ENCODE results near the gene JMJD1C.
"Not testable (repeated sequence)": the region's sequence is repeated elsewhere in the genome, so short reads cannot be mapped to it uniquely, and the experiment has no call there.

Gene JMJD1C

DNA sequence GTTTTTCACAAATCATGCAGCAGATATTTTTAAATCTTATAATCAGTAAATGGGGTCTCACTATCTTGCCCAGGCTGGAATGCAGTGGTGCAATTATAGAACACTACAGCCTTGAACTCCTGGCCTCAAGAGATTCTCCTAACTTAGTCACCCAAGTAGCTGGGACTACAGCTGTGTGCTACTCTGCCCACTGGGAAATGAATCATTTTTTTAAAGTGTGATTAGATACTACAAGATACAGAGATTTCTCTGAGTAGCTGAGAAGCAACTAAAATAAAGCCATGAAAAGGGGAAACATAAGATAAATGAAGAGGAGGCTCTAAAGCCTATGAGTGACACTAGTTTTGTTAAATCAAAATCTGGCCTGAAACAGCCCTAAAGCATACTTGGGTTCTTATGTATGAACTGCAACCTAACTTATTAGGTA, 119.7 kb downstream of the JMJD1C start:
- TF ChIP-seq, protein P1, sequence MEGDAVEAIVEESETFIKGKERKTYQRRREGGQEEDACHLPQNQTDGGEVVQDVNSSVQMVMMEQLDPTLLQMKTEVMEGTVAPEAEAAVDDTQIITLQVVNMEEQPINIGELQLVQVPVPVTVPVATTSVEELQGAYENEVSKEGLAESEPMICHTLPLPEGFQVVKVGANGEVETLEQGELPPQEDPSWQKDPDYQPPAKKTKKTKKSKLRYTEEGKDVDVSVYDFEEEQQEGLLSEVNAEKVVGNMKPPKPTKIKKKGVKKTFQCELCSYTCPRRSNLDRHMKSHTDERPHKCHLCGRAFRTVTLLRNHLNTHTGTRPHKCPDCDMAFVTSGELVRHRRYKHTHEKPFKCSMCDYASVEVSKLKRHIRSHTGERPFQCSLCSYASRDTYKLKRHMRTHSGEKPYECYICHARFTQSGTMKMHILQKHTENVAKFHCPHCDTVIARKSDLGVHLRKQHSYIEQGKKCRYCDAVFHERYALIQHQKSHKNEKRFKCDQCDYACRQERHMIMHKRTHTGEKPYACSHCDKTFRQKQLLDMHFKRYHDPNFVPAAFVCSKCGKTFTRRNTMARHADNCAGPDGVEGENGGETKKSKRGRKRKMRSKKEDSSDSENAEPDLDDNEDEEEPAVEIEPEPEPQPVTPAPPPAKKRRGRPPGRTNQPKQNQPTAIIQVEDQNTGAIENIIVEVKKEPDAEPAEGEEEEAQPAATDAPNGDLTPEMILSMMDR (IDR thresholded peaks at IDR 0.05) = no peak
- DNase-seq (ENCODE audit: low spot score) = no peak
- no peak overlapping the region for H3K4me3 ChIP-seq
- no peak overlapping the region for H3K27ac ChIP-seq

DNA sequence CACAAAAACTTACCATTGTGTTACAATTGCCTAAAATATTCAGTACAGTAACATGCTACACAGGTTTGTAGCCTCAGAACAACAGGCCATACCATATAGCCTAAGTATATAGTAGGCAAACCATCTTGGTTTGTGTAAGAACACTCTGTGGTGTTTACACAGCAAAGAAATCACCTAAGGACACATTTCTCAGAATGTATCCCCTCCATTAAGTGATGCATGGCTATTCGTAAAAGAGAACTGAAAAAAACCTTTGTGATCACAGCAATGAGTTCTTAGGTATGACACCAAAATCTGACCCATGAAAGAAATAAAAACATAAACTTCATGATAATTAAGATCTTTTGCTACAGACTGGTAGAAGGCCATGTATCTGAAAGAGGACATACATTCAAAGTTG, 121.5 kb downstream of the JMJD1C start:
- Histone ChIP-seq H3K4me3 (no peak overlapping the region), H3K27ac (no peak overlapping the region)
- TF ChIP-seq, protein P1 (IDR thresholded peaks at IDR 0.05) = no peak
- DNase-seq (ENCODE audit: low spot score) = no peak

DNA sequence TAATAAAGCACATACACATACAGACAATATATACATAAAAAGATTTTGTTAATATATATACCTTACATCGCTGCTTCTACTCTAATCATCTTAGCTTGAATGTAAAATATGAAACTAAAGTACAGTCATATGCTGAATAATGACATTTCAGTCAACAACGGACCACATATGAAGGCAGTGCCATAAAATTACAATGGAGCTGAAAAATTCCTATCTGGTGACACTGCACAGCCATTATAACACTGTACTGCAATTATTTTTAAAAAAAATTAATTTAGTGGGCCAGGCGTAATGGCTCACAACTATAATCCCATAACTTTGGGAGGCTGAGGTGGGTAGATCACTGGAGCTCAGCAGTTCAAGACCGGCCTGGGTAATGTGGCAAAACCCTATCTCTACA, 122.3 kb downstream of the JMJD1C start:
- TF ChIP-seq, protein P1 (IDR thresholded peaks at IDR 0.05) = no peak
- DNase-seq (ENCODE audit: low spot score) = no peak
- Histone ChIP-seq H3K4me3 (no peak overlapping the region), H3K27ac (no peak overlapping the region)

DNA sequence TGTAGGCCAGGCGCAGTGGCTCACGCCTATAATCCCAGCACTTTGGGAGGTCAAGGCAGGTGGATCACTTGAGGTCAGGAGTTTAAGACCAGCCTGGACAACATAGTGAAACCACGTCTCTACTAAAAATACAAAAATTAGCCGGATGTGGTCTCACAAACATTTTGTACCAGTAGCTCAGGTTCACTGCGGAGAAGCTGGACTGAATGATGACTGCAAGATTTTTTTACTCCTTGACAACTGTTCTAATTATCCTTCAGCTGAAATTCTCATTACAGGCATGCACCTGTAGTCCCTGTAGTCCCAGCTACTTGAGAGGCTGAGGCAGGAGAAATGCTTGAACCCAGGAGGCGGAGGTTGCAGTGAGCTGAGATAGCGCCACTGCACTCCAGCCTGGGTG, 126.1 kb downstream of the JMJD1C start:
- not testable (repeated sequence) for H3K4me3 ChIP-seq, H3K27ac ChIP-seq

DNA sequence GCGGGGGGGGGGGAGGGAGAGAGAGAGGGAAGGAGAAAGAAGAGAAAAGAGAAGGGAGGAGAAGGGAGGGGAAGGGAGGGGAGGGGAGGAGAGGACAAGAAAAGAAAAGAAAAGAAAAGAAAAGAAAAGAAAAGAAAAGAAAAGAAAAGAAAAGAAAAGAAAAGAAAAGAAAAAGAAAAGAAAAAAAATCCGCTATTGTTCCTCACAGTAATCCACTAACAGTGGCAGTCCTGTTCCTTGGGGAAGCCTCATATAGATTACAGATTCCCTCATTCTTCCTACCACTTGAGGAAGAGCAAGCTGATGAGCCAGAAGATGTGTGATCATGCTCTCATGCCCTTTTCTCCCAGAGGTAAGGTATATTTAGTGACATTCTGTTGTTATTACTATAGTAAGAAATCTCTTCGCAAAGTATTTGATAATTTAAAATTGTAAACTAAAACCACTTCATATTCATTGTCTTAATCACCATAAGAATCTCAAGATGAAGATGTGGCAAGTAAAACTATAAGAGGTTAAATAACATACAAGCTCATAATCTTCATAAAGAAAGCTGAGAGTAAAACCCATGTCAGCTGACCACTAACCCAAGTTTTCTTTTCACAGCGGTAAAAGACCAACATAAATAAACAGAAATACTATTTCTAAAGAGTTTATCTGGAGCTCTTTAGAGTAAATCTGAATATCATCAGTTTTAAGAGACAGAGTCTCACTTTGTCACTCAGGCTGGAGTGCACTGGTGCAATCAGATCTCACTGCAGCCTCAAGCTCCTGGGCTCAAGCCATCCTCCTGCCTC, 128.1 kb downstream of the JMJD1C start:
- H3K27ac ChIP-seq = no peak overlapping the region
- no peak for DNase-seq (ENCODE audit: low spot score)
- H3K4me3 ChIP-seq = no peak overlapping the region
- TF ChIP-seq, protein P1 (IDR thresholded peaks at IDR 0.05) = no peak

More for the DNA sequence above, 126.1 kb downstream of the JMJD1C start:
- not testable (repeated sequence) for DNase-seq (ENCODE audit: low spot score)

DNA sequence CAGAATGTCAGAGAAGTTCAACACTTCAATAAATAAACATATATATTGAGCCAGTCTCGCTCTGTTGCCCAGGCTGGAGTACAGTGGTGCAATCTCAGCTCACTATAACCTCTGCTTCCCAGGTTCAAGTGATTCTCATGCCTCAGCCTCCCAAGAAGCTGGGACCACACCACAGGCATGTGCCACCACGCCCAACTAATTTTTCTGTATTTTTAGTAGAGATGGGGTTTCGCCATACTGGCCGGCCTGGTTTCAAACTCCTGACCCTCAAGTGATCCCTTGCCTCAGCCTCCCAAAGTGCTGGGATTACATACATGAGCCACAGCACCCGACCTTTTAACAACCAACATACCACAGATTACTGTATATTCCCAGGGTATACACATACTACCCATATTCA, 134.2 kb downstream of the JMJD1C start:
- no peak overlapping the region for H3K27ac ChIP-seq
- no peak for DNase-seq (ENCODE audit: low spot score)
- TF ChIP-seq, protein P1 (IDR thresholded peaks at IDR 0.05) = no peak
- H3K4me3 ChIP-seq = no peak overlapping the region

DNA sequence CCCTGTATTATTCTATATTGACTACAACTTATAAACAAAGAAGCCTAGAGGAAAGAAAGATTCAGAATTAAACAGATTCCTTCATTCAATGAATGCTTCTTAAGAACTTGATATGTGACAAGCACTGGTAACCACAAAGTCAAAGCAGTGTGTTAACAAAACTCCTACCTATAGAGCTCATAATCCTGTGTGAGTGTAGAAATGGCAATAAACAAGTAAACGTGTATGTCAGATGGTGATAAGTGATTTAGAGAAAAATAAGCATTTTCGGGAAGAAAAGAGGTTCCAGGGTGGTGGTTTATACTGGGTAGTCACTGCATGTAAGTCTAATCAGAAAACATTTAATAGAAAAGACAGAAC, 141.3 kb downstream of the JMJD1C start:
- no peak overlapping the region for H3K4me3 ChIP-seq
- DNase-seq (ENCODE audit: low spot score) = no peak
- TF ChIP-seq, protein P1 (IDR thresholded peaks at IDR 0.05) = no peak
- H3K27ac ChIP-seq = no peak overlapping the region

Measured in coronary artery (tissue), 2 donors.